Epithelial cell of proximal tubule (primary cell): ENCODE results near the gene ANKRD34A. TPM values are rescaled to one million over a fixed set of nuclear protein-coding genes. Genes with fewer than 3 reads are reported as not detected.

Experiments
- DNase-seq: peaks from one replicate; pipeline ENCODE4 v3.0.0-alpha.2; 2011; ENCODE audit warnings: low read depth
- H3K4me3 ChIP-seq: 2 replicates; pipeline ENCODE4 v1.5.1; 2011; ENCODE audit warnings: low read depth, mild to moderate bottlenecking, low read length
- total RNA-seq: library from RNA; depleted of rRNA; stranded (reverse); fragments of >200 nt; gene quantifications from 2 replicates; pipeline ENCODE4 v1.2.3, GENCODE V29; 2015
- TF ChIP-seq, protein P1 (sequence below): conservative IDR thresholded peaks from 2 replicates; pipeline ENCODE4 v1.5.1; 2012; ENCODE audit warnings: low read depth, mild to moderate bottlenecking, low read length

Gene ANKRD34A
- total RNA-seq, 1 donor from 2014 or later: 0.06 TPM

DNA sequence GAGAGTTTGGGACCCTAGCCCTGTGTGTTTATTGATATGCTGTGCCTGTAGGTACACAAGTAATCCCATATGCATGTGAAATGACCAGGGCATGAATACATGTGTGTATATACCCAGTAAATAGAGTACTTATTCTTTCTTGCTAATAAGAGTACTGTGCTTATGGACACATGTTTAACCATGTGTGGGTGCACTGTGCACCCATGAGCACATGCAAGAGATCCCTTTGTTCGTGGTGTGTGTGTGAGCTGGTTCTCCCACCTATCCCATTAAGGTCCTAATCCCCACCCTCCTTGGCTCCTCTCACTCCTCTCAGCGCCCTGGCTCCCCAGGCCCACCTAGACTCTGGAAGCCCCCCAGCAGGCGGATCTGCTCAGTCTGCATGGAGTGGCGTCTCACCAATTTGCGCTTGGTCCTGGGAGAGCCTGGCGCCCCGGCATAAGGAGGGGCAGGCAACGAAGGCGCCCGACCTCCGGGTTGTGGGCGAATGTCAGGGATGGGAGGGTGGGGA lies 4.4 kb downstream of the ANKRD34A start:
- DNase-seq: no peak
- TF ChIP-seq, protein P1, sequence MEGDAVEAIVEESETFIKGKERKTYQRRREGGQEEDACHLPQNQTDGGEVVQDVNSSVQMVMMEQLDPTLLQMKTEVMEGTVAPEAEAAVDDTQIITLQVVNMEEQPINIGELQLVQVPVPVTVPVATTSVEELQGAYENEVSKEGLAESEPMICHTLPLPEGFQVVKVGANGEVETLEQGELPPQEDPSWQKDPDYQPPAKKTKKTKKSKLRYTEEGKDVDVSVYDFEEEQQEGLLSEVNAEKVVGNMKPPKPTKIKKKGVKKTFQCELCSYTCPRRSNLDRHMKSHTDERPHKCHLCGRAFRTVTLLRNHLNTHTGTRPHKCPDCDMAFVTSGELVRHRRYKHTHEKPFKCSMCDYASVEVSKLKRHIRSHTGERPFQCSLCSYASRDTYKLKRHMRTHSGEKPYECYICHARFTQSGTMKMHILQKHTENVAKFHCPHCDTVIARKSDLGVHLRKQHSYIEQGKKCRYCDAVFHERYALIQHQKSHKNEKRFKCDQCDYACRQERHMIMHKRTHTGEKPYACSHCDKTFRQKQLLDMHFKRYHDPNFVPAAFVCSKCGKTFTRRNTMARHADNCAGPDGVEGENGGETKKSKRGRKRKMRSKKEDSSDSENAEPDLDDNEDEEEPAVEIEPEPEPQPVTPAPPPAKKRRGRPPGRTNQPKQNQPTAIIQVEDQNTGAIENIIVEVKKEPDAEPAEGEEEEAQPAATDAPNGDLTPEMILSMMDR: no peak
- peak overlapping the region; percentile 78 for H3K4me3 ChIP-seq

DNA sequence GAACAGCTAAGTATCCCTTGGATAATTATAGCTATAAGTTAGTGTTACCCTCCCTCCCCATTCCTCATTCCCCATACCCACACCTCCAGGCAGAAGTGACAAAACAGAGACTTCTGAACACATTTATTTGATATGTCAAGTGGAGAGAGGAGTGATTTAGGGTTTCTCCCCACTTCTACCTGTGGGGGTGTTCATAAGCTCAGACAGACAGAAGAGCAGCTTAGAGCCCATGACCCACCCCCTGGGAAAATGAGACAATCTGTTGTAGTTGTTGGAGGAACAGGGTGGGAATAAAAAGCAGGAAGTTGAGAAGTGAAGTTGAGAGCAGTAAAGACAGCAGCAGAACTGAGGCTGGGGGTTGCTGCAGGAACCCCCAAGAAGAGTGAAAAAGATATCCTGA lies 5.0 kb downstream of the ANKRD34A start:
- TF ChIP-seq, protein P1: no peak
- H3K4me3 ChIP-seq: no peak overlapping the region
- no peak for DNase-seq

DNA sequence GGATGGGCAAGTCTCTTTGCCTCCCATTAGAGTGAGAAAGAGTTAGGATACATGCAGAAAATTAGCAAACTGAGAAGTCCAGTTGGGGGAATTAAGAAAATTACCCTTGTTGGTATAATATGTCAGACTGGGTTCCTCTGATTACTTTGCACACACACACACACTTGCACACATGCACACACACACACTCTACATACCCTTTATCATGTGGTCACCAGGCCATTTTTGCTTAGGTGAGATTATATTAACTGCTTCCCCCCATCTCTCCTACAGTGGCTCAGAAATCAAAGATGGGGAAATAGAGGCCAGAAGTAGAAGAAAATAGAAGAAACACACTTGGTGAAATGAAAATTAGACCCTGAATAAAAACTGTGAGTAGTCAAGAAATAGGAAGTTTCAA lies 5.6 kb downstream of the ANKRD34A start:
- no peak for DNase-seq
- H3K4me3 ChIP-seq: no peak overlapping the region
- TF ChIP-seq, protein P1: no peak

DNA sequence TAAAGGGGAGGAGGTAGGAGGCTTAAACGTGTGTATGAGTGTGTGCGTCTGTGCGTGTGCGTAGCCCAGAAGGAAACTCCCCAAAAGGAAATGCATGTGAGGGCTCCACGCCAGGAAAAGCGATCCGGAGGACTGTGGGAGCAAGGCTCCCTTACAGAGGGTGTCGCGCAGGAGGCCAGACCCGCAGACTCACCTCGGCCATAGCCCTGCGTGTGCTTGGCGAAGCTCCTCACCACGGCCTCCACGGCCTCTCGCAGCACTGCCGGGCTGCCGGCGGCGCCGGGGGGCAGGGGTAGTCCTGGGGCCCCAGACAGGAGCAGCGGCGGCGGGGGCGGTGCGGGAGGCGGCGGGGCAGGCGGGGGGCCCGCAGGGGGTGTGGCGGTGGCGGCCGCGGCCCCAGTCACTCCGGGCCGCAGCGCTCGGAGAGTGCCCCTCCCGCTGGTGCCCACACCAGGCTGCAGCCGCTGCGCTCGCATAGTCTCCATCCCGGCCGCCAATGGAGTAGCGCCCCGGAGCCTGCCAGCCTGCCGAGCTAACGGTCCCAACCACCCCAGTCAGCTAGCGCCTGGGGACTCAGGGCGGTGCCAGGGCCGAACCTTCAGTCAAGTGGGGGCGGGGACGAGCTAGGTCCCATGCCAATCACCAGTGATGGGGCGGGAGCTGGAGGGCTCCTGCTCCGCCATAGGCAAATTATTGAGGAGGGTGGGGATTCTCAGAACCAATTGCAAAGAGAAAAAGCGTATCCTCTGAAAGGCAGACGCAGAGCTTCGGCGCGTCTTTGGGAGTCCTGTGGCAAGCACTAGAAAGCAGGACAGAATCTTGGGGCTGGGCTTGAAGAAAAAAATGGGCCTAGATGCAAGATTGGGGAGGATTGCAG lies 6.7 kb downstream of the ANKRD34A start, which contains the start of gene LIX1L:
TSS of gene LIX1L (minus strand) at position 575 of the 877 bp plus-strand sequence. CDS start at position 485, 90 bp downstream.
- peak within 1 kb of the TSS; percentile 75 for H3K4me3 ChIP-seq
- TF ChIP-seq, protein P1: no peak
- DNase-seq: peak; percentile 71

DNA sequence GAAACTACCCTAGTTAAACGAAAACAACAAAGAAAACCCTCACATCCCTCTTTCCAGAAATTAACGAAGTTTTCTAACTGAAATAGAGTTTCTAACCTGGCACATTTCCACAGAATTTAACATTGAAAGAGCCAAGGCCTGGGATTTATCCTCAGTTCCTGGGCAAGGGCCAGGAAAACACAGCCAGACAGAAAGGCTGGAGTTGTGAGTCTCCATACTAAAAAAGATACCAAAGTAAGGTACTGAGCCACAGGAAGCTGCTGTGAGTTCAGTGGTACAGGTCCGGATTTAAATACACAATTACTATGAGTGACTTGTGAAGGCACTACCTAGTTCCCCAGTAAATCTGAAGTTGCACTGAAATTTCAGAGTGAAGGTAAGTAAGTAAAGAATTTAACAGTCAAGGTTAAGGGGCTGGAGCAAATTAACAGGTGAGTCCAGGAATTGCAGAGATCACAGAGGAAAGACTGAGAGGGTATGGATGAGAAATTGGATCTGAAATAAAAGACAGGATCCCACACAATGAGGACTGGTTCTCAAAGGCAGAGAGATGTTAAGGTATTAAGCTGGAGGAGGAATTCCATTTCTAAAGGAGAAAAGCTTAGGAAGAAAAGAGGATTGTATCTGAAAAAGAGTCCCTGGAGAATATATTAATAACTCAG lies 7.5 kb downstream of the ANKRD34A start:
- TF ChIP-seq, protein P1: no peak
- H3K4me3 ChIP-seq: peak overlapping the region; percentile 75
- no peak for DNase-seq

DNA sequence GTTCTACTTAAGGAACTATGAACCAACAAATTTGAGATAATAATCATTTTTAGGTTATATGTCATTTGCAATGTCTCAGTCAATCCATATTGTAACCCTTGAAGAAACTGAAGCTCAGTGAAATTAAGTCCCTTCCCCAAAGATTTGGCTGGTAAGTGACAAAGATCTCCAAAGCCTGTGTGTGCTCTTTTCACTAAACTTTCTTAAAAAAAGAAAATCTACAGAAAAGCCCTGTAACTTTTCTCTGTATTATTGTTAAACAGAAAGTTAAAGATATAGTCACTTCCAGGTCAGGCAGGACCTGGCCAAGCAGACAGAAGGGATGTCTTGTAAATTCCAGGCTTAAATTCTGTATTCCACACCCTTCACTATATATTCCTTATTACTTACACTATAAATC lies 8.0 kb downstream of the ANKRD34A start:
- DNase-seq: no peak
- H3K4me3 ChIP-seq: peak overlapping the region; percentile 75
- TF ChIP-seq, protein P1: no peak
